GOT3 (cell line): ENCODE results near the gene TAB2.
"Not testable (repeated sequence)": the region's sequence is repeated elsewhere in the genome, so short reads cannot be mapped to it uniquely, and the experiment has no call there.

Experiments
- DNase-seq: peaks from one replicate; lab custom pipeline; 2025; ENCODE audit warnings: mixed read lengths; lab: John Stamatoyannopoulos, UW

TAB2 gene

DNA sequence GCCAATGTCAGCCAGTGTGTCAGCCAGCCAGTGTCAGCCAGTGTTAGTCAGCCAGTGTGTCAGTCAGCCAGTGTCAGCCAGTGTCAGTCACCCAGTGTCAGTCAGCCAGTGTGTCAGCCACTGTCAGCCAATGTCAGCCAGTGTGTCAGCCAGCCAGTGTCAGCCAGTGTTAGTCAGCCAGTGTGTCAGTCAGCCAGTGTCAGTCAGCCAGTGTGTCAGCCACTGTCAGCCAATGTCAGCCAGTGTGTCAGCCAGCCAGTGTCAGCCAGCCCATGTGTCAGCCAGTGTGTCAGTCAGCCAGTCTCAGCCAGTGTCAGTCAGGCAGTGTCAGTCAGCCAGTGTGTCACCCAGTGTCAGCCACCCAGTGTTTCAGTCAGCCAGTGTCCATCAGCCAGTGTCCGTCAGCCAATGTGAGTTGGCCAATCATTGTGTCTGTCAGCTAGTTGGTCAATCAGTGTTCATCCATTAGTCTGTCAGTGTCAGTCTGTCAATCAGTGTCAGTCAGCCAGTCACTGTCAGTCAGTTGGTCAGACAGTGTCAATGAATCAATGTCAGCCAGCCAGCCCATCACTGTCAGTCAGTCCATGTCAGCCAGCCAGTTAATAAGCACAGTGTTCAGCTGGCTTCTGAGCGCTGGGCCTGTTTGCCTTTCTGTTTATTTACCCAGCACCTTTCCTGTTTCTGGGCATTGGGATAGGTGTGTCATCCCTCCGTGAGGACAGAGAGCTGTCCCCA is 127.0 kb downstream of the TAB2 start:
- not testable (repeated sequence) for DNase-seq

DNA sequence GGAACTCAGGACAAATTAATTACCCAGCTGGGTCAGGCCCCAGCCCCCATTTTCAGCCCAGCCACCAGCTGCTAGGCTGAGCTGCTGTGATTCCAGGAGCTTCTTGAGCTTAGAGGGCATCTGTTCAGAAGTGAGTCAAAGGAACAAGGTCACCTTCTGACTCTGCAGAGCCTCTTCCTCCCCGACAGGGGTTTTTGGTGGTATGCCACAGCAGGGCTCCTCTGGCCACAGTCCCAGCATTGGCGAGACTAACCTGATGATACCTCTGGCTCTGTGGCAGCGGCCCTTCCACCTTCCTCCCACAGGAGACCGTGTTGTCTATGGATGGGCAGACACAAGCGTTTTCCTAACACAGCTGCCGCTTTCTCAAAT is 127.6 kb downstream of the TAB2 start:
- DNase-seq, result no peak

DNA sequence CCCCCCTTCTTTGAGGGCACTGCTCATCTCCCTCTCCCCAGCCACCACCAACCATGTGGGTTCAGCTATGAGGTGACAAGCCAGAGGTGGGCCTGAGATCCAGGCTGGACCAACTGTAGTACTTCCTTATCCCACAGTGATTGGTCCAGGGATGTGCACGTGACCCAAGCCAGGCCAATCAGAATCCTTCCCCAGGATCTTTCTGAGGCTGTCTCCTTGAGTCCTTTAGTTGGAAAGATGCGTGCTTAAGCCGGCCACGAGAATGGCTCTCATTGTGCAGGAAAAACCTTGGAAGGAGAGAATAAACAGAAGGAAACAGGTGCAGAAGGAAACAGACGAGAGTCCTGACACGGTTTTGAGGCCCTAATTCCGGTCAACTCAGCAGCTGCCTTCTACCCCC is 128.1 kb downstream of the TAB2 start:
- no peak for DNase-seq

DNA sequence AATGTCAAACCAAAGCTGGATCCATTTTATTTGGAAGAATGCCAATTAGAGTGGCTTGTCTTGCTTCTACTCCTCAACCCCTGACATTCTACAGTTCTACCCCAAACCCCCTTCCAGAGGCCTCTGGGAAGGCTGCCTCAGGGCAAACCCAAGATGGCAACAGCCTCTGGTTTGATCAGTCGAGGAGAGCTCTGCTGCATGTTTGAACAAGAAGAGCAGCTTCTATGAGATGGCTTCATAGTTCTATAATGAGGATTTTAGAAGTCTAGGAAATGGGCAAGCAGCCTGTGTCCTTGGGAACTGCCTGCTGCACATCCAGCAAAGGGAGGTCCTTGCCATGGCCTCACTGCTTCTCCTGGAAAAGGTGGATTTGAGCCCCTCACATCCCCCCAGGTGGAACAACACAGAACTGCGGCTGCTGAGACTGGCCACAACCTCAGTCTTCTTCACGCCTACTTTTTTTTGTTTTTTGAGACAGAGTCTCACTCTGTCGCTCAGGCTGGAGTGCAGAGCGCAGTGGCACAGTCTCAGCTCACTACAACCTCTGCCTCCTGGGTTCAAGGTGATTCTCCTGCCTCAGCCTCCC is 129.4 kb downstream of the TAB2 start:
- no peak for DNase-seq

- no peak for DNase-seq
These were observed 131.4 kb downstream of the TAB2 start for GRCh38 chr6:149448821-149449453.

GRCh38 chr6:149449831-149450678 is 132.5 kb downstream of the TAB2 start:
- DNase-seq, result no peak

- DNase-seq, result no peak
These were observed 133.3 kb downstream of the TAB2 start for GRCh38 chr6:149450679-149451375.

DNA sequence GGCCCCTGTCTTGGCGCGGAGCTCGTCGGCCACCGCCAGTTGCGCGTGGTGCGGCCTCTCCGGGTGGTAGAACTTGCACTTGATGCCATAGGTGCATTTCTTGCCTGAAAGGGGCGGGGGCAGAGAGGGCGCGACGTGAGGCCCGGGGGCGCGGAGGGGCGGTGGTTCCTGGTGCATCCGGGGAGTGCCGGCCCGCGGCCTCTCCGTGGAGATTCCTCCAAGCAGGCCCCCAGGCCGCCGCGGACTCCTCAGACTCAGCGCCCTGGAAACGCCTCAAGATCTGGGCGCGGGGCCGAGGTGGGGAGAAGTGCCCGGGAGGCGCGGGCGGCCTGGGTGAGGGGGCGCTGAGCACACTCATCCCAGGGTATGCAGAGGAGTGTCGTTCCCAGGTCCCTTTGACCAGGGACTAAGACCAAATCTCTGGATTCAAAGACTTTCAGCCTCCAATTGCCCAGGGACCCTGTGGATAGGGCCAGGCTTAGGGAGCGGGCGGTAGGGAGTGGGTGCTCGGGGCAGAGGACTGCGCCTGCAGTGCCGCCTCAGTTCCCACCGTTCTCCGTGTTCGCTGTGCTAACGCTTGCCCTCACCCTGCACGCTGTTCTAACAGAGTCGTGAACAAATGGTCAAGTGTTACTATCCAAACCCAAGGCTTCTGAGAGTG is 134.0 kb downstream of the TAB2 start:
- DNase-seq, result no peak

- no peak for DNase-seq
These were observed 134.8 kb downstream of the TAB2 start for GRCh38 chr6:149452037-149452939.

DNA sequence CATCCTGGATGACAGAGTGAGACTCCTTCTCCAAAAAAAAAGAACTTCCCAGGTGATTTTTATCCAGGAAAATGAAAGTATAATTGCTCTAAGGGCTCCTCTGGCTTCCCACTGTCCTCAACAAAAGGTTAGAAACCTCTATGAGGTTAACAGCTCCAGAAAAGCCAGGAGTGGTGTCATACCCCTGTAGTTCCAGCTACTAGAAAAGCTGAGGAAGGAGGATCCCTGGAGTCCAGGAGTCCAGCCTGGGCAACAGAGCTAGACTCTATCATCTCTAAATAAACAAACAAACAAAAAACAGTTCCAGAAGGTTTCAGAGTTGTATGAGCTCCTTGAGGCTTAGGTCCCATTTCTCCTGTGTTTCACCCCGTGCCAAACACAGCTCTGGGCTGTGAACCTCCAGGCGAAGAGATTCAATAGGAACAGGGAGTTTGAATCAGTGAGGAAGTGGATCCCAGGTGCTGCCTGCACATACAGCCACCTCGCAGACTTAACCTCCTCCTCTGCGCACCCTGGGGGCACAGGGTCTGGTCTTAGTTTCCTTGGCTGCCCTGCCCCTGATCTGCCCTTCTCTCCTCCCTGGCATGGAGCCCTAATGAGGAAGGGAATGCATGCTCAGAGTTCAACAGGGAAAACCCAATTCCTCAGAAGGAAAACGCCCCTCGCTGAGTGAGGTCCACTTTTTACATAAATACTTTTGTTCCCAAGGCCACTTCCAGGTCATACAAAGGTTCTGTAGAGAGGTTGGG is 136.3 kb downstream of the TAB2 start:
- no peak for DNase-seq

DNA sequence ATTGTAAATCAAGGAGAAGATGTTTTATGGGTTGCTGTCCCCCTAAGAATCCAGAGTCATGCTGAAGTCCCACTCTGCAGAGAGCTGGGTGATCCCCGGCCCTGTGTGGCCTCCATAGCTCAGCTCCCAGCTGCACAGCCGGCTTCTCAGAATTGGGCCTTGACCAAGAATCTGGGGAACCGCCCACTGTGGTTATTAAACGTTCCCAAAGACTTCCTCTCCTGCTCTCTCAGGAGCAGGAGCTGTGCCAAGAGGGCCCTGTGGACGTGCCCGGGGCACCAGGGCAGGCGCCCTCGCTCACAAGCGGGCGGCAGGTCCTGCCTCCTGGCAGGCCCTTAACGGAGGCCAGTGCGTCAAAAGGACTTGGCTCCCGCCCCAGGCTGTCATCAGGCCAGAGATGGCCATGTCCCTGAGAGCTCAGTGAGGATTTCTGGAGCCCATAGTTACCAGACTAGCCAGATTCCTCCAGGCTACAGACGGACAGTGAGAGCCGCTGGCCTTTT is 136.9 kb downstream of the TAB2 start:
- DNase-seq, result peak; percentile 73

- no peak for DNase-seq
These were observed 137.7 kb downstream of the TAB2 start for GRCh38 chr6:149455031-149455732.

GRCh38 chr6:149456311-149457021 is 139.0 kb downstream of the TAB2 start:
- DNase-seq, result no peak

DNA sequence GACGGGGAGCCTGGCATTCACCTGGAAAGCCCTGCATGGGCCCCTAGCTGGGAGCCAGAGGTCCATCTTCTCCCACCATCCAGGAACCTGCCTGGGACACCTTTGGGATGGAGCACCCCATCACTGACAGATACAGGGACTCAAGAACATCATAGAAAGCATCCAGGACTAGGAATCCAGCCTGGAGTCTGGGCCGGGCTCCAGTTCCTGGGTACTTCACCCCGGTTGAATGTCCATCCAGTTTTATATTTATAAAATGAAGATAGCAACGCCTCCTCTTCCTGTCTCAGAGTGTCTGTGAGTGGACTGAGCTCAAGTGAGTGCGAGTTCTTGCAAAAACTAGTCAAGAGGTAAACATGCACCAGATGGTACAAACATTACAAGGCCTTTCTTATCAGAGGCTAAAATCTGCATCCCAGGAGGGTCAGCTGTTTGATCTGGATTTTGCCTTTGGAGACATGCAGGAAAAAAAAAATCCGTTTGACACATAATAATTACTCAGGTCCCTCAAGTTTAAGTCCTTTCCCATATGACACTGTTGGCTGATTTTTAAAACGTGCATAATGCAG is 139.9 kb downstream of the TAB2 start:
- no peak for DNase-seq

GRCh38 chr6:149458196-149458595 is 140.7 kb downstream of the TAB2 start:
- no peak for DNase-seq

- DNase-seq, result no peak
These were observed 141.3 kb downstream of the TAB2 start for GRCh38 chr6:149458806-149459205.

DNA sequence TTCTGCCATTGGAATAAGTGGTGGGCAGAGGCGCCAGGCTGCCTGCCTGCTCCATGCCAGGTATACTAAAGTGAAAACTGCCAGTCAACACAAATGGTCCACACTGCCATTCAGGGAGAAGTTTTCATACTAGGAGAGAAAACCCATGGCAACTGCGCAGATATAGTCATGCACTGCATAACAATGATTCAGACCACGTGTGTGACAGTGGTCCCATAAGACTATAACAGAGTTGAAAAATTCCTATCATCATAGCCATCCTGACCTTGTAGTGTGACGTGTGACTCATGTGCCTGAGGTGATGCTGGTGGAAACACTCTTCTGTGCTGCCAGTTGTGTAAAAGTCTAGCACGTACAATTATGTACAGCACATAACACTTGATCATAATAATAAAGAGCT is 142.2 kb downstream of the TAB2 start:
- DNase-seq, result peak; percentile 7

DNA sequence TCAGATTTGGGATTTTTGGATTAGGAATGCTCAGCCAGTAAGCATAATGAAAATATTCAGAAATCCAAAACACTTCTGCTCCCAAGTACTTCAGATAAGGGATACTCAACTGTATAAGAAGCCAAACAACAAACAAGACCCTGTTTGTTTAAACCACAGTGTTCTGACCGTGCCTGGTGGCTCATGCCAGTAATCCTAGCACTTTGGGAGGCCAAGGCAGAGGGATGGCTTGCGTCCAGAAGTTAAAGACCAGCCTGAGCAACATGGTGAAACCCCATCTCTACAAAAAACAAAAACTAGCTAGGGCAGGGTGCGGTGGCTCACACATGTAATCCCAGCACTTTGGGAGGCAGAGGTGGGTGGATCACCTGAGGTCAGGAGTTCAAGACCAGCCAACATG is 142.7 kb downstream of the TAB2 start:
- DNase-seq, result not testable (repeated sequence)
